Hepatocyte (in vitro differentiated cells): ENCODE results near the gene OS9. TPM values are rescaled to one million over a fixed set of nuclear protein-coding genes. Genes with fewer than 3 reads are reported as not detected.
"Not testable (repeated sequence)": the region's sequence is repeated elsewhere in the genome, so short reads cannot be mapped to it uniquely, and the experiment has no call there.

Experiments
- DNase-seq: peaks from one replicate; pipeline ENCODE4 v3.0.0-alpha.2; 2016; ENCODE audit warnings: low spot score
- H2AFZ ChIP-seq: fragments of 200-600 bp; sonication (generic); 2 replicates; pipeline ENCODE4 v1.6.0; 2016; ENCODE audit warnings: antibody characterized with exemption, mild to moderate bottlenecking
- H3K27ac ChIP-seq: fragments of 200-600 bp; sonication (generic); 2 replicates; pipeline ENCODE4 v1.5.1; 2016; ENCODE audit warnings: mild to moderate bottlenecking
- H3K27me3 ChIP-seq: fragments of 200-600 bp; sonication (generic); 2 replicates; pipeline ENCODE4 v1.6.1; 2016
- H3K36me3 ChIP-seq: fragments of 200-600 bp; sonication (generic); replicated peaks from 2 replicates; pipeline ENCODE4 v1.5.1; 2016; ENCODE audit warnings: low read depth; ENCODE audit not compliant: insufficient read depth
- H3K4me1 ChIP-seq: fragments of 200-600 bp; sonication (generic); 2 replicates; pipeline ENCODE4 v1.5.1; 2016; ENCODE audit warnings: mild to moderate bottlenecking, moderate library complexity; ENCODE audit not compliant: insufficient read depth
- H3K4me2 ChIP-seq: fragments of 200-600 bp; sonication (generic); 2 replicates; pipeline ENCODE4 v1.6.0; 2016
- H3K4me3 ChIP-seq: fragments of 200-600 bp; sonication (generic); 2 replicates; pipeline ENCODE4 v1.5.1; 2016; ENCODE audit warnings: mild to moderate bottlenecking
- H3K79me2 ChIP-seq: fragments of 200-600 bp; sonication (generic); 2 replicates; pipeline ENCODE4 v1.6.0; 2017; ENCODE audit warnings: mild to moderate bottlenecking
- H3K9me2 ChIP-seq: fragments of 200-600 bp; sonication (generic); replicated peaks from 2 replicates; pipeline ENCODE4 v1.6.0; 2017; ENCODE audit warnings: mild to moderate bottlenecking; ENCODE audit not compliant: insufficient read depth
- H3K9me3 ChIP-seq: fragments of 200-600 bp; sonication (generic); 2 replicates; pipeline ENCODE4 v1.5.1; 2016; ENCODE audit warnings: low read depth, mild to moderate bottlenecking
- H4K20me1 ChIP-seq: fragments of 200-600 bp; sonication (generic); 2 replicates; pipeline ENCODE4 v1.6.0; 2016; ENCODE audit warnings: mild to moderate bottlenecking; ENCODE audit not compliant: insufficient read depth, poor library complexity, severe bottlenecking
- EZH2 ChIP-seq: fragments of 200-600 bp; sonication (generic); IDR thresholded peaks from 2 replicates; pipeline ENCODE4 v1.6.1; 2016; ENCODE audit warnings: antibody characterized with exemption, mild to moderate bottlenecking, borderline replicate concordance
- EZH2phosphoT487 ChIP-seq: fragments of 200-600 bp; sonication (generic); IDR thresholded peaks from one replicate; pipeline ENCODE4 v1.6.1; 2018; ENCODE audit warnings: antibody characterized with exemption, mild to moderate bottlenecking, low read depth, moderate library complexity; ENCODE audit not compliant: unreplicated experiment, severe bottlenecking
- WGBS: methylation state at CpG from one replicate; pipeline ENCODE4 v1.1.6; 2016; ENCODE audit warnings: low lambda C conversion rate; ENCODE audit errors: missing lambda C conversion rate; 5-methylcytosine and 5-hydroxymethylcytosine counted together
- polyA plus RNA-seq: library from polyadenylated mRNA; unstranded; fragments of >200 nt; fragmentation: Nextera tagmentation; extraction: Ambion mirVana; gene quantifications from 2 replicates; pipeline ENCODE4 v1.2.1, GENCODE V29; 2016
- total RNA-seq: library from RNA; depleted of rRNA; stranded (reverse); fragments of >200 nt; gene quantifications from 2 replicates; pipeline ENCODE4 v1.2.3, GENCODE V29; 2014
- TF ChIP-seq, protein P1 (sequence below): fragments of 200-600 bp; sonication (generic); IDR thresholded peaks from 2 replicates; pipeline ENCODE4 v1.5.1; 2016; ENCODE audit warnings: antibody characterized with exemption, mild to moderate bottlenecking; ENCODE audit not compliant: poor library complexity

The OS9 gene
- total and polyA plus RNA-seq, 2 experiments from 2014 or later, result 243 to 366 TPM

DNA sequence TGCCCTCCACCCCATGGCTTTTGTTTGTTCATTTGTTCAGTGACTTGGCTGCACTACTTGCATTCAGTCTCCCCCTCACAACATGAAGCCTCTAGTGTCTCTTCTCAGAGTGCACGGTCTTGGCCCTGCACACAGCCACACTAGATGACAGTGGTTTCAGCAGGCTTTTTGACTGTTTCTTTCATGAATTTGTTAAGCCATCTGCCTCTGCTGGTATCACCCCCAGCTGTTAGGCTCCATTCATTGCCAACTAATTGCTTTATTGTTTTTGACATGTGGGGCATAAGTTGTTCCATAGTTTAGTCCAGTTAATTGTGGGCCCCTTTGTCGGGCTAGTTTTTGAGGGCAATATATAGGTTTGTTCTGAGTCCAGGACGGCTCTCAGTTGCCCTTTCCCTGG lies 18.8 kb downstream of the OS9 start:
- WGBS, result 96% methylated on average over 3 of the region's 3 CpGs
- TF ChIP-seq EZH2 (no peak), EZH2phosphoT487 (no peak)
- TF ChIP-seq, protein P1, sequence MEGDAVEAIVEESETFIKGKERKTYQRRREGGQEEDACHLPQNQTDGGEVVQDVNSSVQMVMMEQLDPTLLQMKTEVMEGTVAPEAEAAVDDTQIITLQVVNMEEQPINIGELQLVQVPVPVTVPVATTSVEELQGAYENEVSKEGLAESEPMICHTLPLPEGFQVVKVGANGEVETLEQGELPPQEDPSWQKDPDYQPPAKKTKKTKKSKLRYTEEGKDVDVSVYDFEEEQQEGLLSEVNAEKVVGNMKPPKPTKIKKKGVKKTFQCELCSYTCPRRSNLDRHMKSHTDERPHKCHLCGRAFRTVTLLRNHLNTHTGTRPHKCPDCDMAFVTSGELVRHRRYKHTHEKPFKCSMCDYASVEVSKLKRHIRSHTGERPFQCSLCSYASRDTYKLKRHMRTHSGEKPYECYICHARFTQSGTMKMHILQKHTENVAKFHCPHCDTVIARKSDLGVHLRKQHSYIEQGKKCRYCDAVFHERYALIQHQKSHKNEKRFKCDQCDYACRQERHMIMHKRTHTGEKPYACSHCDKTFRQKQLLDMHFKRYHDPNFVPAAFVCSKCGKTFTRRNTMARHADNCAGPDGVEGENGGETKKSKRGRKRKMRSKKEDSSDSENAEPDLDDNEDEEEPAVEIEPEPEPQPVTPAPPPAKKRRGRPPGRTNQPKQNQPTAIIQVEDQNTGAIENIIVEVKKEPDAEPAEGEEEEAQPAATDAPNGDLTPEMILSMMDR, result no peak
- Histone ChIP-seq H3K4me1 (no peaks in the 10 kb centered on the region), H3K9me3 (no peaks in the 10 kb centered on the region), H3K27me3 (no peaks in the 10 kb centered on the region), H3K4me2 (no peak overlapping the region), H3K9me2 (no peaks in the 10 kb centered on the region), H3K36me3 (no peaks in the 10 kb centered on the region), H3K79me2 (no peaks in the 10 kb centered on the region), H3K27ac (no peak overlapping the region), H4K20me1 (no peaks in the 10 kb centered on the region), H2AFZ (no peak overlapping the region), H3K4me3 (no peak overlapping the region)
- no peak for DNase-seq

DNA sequence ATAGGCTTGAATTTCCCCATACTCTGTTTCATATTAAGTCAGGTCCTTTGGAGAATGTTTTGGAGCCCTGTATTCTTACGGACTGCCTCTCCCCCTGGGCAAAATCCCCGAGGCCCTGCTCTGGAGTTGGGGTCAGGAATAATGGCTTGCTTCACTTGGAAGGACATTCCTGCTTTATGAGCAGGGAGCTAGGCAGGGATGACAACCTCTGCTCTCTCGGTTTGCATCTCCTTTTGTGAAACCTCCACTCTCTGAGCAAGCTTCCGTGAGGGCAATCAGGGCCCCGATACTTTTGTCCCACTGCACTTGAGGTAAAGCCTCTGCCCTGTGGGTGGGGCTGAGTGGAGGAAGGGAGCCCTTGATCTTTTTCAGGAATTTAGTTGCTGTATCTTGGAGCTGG lies 19.3 kb downstream of the OS9 start:
- TF ChIP-seq EZH2, result no peak
- TF ChIP-seq, protein P1, result no peak
- H3K4me1 ChIP-seq, result no peaks in the 10 kb centered on the region
- H3K36me3 ChIP-seq, result no peaks in the 10 kb centered on the region
- H4K20me1 ChIP-seq, result no peaks in the 10 kb centered on the region
- H2AFZ ChIP-seq, result no peak overlapping the region
- no peaks in the 10 kb centered on the region for H3K9me2 ChIP-seq
- no peaks in the 10 kb centered on the region for H3K27me3 ChIP-seq
- H3K9me3 ChIP-seq, result no peaks in the 10 kb centered on the region
- no peak for DNase-seq
- H3K4me3 ChIP-seq, result no peak overlapping the region
- H3K79me2 ChIP-seq, result no peaks in the 10 kb centered on the region
- WGBS, result 89% methylated on average over 5 of the region's 5 CpGs
- no peak overlapping the region for H3K4me2 ChIP-seq
- no peak overlapping the region for H3K27ac ChIP-seq

DNA sequence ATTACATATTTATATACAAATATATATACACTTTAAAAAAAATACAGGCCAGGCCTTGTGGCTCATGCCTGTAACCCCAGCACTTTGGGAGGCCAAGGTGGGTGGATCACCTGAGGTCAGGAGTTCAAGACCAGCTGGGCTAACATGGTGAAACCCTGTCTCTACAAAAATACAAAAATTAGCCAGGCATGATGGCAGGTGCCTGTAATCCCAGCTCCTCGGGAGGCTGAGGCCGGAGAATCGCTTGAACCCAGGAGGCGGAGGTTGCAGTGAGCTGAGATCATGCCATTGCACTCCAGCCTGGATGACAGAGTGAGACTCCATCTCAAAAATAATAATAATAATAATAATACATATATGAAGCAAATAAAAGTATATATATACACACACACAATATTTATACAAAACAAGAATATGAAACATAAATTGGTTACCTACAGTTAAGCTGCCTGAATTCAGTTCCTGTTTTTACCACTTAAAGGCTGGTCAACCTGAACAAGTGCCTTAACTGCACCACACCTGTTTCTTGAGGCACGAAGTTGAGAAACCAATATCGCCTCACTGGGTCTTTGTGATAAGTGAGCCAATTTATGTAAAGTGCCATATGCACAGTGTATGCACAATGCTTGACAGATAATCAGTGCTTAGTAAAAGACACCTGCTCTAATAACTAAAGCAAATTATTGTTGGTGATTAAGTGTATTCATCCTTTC lies 21.3 kb downstream of the OS9 start:
- 99% methylated on average over 6 of the region's 6 CpGs for WGBS
- not testable (repeated sequence) for H3K4me2 ChIP-seq, H3K4me3 ChIP-seq, DNase-seq, H3K27ac ChIP-seq, H2AFZ ChIP-seq, H3K27me3 ChIP-seq, H3K9me3 ChIP-seq, H3K9me2 ChIP-seq, H4K20me1 ChIP-seq, H3K36me3 ChIP-seq, H3K79me2 ChIP-seq, H3K4me1 ChIP-seq

DNA sequence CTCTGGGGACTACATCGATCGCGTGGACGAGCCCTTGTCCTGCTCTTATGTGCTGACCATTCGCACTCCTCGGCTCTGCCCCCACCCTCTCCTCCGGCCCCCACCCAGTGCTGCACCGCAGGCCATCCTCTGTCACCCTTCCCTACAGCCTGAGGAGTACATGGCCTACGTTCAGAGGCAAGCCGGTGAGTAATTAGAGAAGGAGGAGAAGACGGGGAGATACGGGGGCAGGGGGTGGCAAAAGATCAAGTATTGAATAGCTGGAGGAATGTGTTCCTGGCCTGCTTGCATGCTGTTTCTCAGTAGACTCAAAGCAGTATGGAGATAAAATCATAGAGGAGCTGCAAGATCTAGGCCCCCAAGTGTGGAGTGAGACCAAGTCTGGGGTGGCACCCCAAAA lies 21.9 kb downstream of the OS9 start:
- TF ChIP-seq EZH2phosphoT487, result no peak
- TF ChIP-seq, protein P1, result no peak
- no peak for TF ChIP-seq EZH2
- H4K20me1 ChIP-seq, result no peaks in the 10 kb centered on the region
- H3K36me3 ChIP-seq, result no peaks in the 10 kb centered on the region
- no peaks in the 10 kb centered on the region for H3K27me3 ChIP-seq
- WGBS, result 97% methylated on average over 11 of the region's 12 CpGs
- no peaks in the 10 kb centered on the region for H3K79me2 ChIP-seq
- no peak overlapping the region for H3K27ac ChIP-seq
- H3K9me2 ChIP-seq, result no peaks in the 10 kb centered on the region
- H3K4me3 ChIP-seq, result no peak overlapping the region
- no peaks in the 10 kb centered on the region for H3K4me1 ChIP-seq
- no peak overlapping the region for H2AFZ ChIP-seq
- no peak overlapping the region for H3K4me2 ChIP-seq
- H3K9me3 ChIP-seq, result no peaks in the 10 kb centered on the region
- no peak for DNase-seq
